ENCODE results near the gene MANEAL. TPM values are rescaled to one million over a fixed set of nuclear protein-coding genes. Genes with fewer than 3 reads are reported as not detected.

The MANEAL gene
- total and polyA plus RNA-seq, 2 of the 13 experiments (the other 11 are each of a cell fraction or from before 2014, with no cell fraction given), result 20.8 to 26.4 TPM

DNA sequence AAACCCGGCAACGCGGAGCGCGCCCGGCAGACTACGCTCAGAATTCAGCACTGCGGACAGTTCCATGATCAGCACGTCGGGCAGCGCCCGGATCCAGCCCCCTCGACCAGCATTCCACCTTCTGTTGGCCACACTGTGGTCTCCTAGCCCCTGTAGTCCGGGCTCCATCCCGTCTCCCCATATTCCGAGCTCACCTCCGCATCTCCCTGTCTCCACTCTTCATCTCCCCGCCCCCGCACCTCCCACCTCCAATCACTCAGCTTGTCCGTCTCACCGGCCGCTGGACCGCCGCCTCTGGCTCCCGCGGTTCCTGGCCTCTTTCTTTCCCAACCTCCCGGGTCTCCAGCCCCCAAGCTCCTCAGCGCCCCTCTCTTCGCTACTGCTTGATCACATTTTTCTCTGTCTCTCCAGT lies 29.2 kb upstream of the MANEAL start (continued):
- TF ChIP-seq, protein P1, sequence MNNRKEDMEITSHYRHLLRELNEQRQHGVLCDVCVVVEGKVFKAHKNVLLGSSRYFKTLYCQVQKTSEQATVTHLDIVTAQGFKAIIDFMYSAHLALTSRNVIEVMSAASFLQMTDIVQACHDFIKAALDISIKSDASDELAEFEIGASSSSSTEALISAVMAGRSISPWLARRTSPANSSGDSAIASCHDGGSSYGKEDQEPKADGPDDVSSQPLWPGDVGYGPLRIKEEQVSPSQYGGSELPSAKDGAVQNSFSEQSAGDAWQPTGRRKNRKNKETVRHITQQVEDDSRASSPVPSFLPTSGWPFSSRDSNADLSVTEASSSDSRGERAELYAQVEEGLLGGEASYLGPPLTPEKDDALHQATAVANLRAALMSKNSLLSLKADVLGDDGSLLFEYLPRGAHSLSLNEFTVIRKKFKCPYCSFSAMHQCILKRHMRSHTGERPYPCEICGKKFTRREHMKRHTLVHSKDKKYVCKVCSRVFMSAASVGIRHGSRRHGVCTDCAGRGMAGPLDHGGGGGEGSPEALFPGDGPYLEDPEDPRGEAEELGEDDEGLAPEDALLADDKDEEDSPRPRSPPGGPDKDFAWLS (CRISPR knock-in tag; IDR thresholded peaks at IDR 0.05; ENCODE audit: borderline replicate concordance), result no peak
- peak; percentile 100 for TF ChIP-seq SMAD3 (CRISPR knock-in tag; IDR thresholded peaks at IDR 0.05)
- peak; percentile 99 for TF ChIP-seq ZSCAN20 (CRISPR knock-in tag; IDR thresholded peaks at IDR 0.05; ENCODE audit: borderline replicate concordance)
- peak; percentile 86; the same call in 1 of the 2 replicates for TF ChIP-seq ZNF703 (CRISPR knock-in tag; IDR thresholded peaks at IDR 0.05; ENCODE audit: borderline replicate concordance)
- TF ChIP-seq, protein P2, sequence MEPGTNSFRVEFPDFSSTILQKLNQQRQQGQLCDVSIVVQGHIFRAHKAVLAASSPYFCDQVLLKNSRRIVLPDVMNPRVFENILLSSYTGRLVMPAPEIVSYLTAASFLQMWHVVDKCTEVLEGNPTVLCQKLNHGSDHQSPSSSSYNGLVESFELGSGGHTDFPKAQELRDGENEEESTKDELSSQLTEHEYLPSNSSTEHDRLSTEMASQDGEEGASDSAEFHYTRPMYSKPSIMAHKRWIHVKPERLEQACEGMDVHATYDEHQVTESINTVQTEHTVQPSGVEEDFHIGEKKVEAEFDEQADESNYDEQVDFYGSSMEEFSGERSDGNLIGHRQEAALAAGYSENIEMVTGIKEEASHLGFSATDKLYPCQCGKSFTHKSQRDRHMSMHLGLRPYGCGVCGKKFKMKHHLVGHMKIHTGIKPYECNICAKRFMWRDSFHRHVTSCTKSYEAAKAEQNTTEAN (CRISPR knock-in tag; conservative IDR thresholded peaks at IDR 0.05), result peak; percentile 98
- TF ChIP-seq HOXA3 (CRISPR knock-in tag; IDR thresholded peaks at IDR 0.05), result peak; percentile 93
- peak; percentile 97; the same call in 1 of the 2 replicates for TF ChIP-seq IRX3 (CRISPR knock-in tag; IDR thresholded peaks at IDR 0.05; ENCODE audit: borderline replicate concordance, low read depth)
- no peak for TF ChIP-seq NR2F6 (IDR thresholded peaks at IDR 0.05)
- peak; percentile 72; the same call in 1 of the 2 replicates for TF ChIP-seq NR2F6 (CRISPR knock-in tag; IDR thresholded peaks at IDR 0.05)
- TF ChIP-seq RFX1 (IDR thresholded peaks at IDR 0.05), result no peak
- TF ChIP-seq MED13 (CRISPR knock-in tag; IDR thresholded peaks at IDR 0.05), result peak; percentile 99
- TF ChIP-seq HHEX (CRISPR knock-in tag; IDR thresholded peaks at IDR 0.05), result peak; percentile 80
- TF ChIP-seq, protein P3, sequence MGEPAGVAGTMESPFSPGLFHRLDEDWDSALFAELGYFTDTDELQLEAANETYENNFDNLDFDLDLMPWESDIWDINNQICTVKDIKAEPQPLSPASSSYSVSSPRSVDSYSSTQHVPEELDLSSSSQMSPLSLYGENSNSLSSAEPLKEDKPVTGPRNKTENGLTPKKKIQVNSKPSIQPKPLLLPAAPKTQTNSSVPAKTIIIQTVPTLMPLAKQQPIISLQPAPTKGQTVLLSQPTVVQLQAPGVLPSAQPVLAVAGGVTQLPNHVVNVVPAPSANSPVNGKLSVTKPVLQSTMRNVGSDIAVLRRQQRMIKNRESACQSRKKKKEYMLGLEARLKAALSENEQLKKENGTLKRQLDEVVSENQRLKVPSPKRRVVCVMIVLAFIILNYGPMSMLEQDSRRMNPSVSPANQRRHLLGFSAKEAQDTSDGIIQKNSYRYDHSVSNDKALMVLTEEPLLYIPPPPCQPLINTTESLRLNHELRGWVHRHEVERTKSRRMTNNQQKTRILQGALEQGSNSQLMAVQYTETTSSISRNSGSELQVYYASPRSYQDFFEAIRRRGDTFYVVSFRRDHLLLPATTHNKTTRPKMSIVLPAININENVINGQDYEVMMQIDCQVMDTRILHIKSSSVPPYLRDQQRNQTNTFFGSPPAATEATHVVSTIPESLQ (CRISPR knock-in tag; conservative IDR thresholded peaks at IDR 0.05), result peak; percentile 99
- TF ChIP-seq ZNF616 (CRISPR knock-in tag; IDR thresholded peaks at IDR 0.05; ENCODE audit: low read depth), result peak; percentile 99
- peak; percentile 98 for TF ChIP-seq ATF7-NPFF (CRISPR knock-in tag; IDR thresholded peaks at IDR 0.05; ENCODE audit: low read depth)
- TF ChIP-seq, protein P4, sequence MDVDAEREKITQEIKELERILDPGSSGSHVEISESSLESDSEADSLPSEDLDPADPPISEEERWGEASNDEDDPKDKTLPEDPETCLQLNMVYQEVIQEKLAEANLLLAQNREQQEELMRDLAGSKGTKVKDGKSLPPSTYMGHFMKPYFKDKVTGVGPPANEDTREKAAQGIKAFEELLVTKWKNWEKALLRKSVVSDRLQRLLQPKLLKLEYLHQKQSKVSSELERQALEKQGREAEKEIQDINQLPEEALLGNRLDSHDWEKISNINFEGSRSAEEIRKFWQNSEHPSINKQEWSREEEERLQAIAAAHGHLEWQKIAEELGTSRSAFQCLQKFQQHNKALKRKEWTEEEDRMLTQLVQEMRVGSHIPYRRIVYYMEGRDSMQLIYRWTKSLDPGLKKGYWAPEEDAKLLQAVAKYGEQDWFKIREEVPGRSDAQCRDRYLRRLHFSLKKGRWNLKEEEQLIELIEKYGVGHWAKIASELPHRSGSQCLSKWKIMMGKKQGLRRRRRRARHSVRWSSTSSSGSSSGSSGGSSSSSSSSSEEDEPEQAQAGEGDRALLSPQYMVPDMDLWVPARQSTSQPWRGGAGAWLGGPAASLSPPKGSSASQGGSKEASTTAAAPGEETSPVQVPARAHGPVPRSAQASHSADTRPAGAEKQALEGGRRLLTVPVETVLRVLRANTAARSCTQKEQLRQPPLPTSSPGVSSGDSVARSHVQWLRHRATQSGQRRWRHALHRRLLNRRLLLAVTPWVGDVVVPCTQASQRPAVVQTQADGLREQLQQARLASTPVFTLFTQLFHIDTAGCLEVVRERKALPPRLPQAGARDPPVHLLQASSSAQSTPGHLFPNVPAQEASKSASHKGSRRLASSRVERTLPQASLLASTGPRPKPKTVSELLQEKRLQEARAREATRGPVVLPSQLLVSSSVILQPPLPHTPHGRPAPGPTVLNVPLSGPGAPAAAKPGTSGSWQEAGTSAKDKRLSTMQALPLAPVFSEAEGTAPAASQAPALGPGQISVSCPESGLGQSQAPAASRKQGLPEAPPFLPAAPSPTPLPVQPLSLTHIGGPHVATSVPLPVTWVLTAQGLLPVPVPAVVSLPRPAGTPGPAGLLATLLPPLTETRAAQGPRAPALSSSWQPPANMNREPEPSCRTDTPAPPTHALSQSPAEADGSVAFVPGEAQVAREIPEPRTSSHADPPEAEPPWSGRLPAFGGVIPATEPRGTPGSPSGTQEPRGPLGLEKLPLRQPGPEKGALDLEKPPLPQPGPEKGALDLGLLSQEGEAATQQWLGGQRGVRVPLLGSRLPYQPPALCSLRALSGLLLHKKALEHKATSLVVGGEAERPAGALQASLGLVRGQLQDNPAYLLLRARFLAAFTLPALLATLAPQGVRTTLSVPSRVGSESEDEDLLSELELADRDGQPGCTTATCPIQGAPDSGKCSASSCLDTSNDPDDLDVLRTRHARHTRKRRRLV (CRISPR knock-in tag; IDR thresholded peaks at IDR 0.05), result peak; percentile 96
- TF ChIP-seq SMARCE1 (IDR thresholded peaks at IDR 0.05; ENCODE audit: borderline replicate concordance), result no peak
- TF ChIP-seq ARNTL (CRISPR knock-in tag; IDR thresholded peaks at IDR 0.05), result peak; percentile 91
- TF ChIP-seq, protein P5, sequence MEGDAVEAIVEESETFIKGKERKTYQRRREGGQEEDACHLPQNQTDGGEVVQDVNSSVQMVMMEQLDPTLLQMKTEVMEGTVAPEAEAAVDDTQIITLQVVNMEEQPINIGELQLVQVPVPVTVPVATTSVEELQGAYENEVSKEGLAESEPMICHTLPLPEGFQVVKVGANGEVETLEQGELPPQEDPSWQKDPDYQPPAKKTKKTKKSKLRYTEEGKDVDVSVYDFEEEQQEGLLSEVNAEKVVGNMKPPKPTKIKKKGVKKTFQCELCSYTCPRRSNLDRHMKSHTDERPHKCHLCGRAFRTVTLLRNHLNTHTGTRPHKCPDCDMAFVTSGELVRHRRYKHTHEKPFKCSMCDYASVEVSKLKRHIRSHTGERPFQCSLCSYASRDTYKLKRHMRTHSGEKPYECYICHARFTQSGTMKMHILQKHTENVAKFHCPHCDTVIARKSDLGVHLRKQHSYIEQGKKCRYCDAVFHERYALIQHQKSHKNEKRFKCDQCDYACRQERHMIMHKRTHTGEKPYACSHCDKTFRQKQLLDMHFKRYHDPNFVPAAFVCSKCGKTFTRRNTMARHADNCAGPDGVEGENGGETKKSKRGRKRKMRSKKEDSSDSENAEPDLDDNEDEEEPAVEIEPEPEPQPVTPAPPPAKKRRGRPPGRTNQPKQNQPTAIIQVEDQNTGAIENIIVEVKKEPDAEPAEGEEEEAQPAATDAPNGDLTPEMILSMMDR (CRISPR knock-in tag; IDR thresholded peaks at IDR 0.05), result no peak

Measured in HepG2 (cell line).